Measurements from ENCODE around the gene C15orf62.

DNA sequence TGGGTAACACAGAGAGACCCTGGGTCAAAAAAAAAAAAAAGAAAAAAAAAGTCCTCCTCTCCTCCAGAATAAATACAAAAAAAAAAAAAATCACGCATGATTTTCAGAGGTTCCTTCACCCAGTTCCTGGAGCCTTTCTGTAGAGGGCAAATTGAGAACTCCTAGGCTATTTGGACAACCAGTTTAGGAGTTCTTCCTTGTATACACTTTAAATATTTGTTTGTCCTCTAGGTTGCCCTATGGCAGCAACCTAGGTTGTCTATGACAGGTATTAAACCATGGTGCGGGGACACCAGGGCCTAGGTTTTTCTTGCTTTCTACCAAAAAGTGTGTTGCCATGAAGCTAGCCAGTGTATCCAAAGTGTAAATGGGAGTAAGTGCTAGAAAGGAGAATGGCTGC, 33.3 kb downstream of the C15orf62 start:
- TF ChIP-seq YY1 (tag by site-specific recombination; IDR thresholded peaks at IDR 0.05), result no peak
- no peak for TF ChIP-seq ZBTB7A (tag by site-specific recombination; IDR thresholded peaks at IDR 0.05; ENCODE audit: low read depth)
- TF ChIP-seq, protein P1, sequence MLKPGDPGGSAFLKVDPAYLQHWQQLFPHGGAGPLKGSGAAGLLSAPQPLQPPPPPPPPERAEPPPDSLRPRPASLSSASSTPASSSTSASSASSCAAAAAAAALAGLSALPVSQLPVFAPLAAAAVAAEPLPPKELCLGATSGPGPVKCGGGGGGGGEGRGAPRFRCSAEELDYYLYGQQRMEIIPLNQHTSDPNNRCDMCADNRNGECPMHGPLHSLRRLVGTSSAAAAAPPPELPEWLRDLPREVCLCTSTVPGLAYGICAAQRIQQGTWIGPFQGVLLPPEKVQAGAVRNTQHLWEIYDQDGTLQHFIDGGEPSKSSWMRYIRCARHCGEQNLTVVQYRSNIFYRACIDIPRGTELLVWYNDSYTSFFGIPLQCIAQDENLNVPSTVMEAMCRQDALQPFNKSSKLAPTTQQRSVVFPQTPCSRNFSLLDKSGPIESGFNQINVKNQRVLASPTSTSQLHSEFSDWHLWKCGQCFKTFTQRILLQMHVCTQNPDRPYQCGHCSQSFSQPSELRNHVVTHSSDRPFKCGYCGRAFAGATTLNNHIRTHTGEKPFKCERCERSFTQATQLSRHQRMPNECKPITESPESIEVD (tag by site-specific recombination; IDR thresholded peaks at IDR 0.05), result no peak

All from HEK293 (cell line).